Measurements from ENCODE around the gene RAB7A. TPM values are rescaled to one million over a fixed set of nuclear protein-coding genes. Genes with fewer than 3 reads are reported as not detected.

RAB7A gene
- total RNA-seq, 1 donor from 2014 or later = 270 TPM

GRCh38 chr3:128848936-128849335, 123.0 kb downstream of the RAB7A start:
- no peak for DNase-seq (ENCODE audit: low spot score)

DNA sequence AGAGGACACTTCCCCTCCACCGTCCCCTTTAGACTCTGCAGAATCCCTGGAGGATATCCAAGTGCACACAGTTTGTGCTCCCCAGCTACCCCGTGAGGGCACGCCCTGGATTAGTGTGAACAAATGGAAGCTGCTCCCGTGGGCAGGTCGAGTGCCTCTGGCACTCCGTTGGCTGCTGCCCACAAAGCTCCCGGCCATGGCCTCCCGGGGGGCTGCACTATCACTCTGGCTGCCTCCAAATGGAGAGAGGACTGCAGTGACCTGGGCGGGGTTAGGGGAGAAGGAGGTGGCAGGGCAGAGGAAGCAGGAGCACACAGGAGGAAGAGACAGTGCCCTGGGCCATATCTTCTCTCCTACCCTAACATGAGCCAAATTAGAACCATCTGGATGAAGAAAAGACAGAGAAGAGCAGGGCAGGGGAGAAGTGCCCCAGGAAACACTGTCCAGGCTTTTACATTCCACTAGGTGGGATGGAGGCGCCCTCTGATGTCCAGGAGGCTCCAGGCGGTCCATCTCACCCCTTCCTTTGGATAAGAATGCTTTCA, 124.0 kb downstream of the RAB7A start:
- no peak for DNase-seq (ENCODE audit: low spot score)

- no peak for DNase-seq (ENCODE audit: low spot score)
Observed at GRCh38 chr3:128850544-128850943, 124.6 kb downstream of the RAB7A start.

DNA sequence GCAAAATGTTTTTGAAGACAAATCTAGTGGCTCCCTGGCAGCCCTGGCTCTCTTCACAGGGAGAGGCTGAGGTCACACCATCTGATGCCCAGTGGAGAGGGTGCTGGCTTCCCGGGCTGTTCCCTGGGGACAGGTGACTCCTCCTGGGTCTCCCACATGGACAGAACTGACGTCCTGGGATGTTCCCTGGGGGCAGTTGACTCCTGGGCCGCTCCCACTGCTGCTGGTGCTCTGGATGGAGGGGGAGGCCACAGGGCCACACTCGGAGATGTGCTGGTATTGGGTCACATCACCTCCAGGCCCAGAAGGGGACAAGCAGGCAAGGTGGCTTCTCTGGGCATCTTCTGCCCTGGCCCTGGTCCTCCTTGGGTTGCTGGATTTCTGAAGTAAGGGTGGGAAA, 125.6 kb downstream of the RAB7A start:
- no peak for DNase-seq (ENCODE audit: low spot score)

GRCh38 chr3:128853826-128854225, 127.8 kb downstream of the RAB7A start:
- DNase-seq (ENCODE audit: low spot score) = no peak

DNA sequence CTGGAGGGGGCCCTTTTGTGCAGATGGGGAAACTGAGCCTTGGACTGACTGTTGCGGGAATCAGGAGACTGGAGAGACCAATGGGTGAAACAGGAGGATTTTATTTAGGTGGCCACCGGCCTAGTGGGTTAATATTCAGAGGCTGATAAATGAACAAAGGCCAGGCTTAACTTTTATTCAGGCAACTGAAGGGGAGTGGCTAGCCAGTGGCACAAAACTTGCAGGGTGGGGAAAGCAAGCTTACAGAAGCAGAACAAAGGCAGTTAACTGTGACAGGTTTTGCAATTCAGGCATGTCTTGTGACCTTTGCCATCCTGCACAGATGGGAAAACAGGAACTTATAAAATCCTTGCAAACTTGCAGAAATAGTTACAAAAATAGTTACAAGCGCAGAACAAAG, 128.5 kb downstream of the RAB7A start:
- DNase-seq (ENCODE audit: low spot score) = no peak

- DNase-seq (ENCODE audit: low spot score) = no peak
Observed at GRCh38 chr3:128855569-128855968, 129.6 kb downstream of the RAB7A start.

DNA sequence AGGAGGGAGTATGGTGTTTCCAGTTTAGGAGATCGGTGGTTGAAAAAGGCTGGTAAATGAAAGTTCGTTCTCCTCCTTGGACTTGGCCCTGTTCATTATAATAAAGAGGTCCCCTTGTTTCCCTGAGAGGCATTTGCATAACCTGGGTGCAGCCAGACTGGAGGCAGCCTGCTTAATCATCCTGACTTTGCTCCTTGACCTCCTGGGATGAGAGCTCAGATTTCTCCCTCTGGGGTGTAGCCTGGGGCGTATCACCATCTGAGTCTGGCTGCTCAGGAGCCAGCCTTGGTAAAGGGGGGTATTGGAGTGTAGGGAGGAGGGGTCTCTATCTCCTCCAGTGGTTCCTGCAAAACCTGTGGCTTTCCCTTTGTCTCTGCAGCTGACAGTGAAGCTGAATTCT, 132.2 kb downstream of the RAB7A start:
- DNase-seq (ENCODE audit: low spot score) = no peak

DNA sequence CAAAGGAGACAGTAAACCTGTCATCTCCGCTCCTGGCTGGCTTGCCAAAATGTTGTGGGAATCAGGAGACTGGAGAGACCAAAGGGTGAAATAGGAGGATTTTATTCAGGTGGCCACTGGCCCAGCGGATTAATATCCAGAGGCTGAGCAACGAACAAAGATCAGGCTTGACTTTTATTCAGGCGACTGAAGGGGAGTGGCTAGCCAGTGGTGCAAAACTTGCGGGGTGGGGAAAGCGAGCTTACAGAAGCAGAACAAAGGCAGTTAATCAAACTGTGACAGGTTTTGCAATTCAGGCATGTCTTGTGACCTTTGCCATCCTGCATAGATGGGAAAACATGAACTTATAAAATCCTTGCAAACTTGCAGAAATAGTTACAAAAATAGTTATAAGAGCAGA, 133.6 kb downstream of the RAB7A start:
- no peak for DNase-seq (ENCODE audit: low spot score)

- no peak for DNase-seq (ENCODE audit: low spot score)
Observed at GRCh38 chr3:128861491-128861890, 135.5 kb downstream of the RAB7A start.

DNA sequence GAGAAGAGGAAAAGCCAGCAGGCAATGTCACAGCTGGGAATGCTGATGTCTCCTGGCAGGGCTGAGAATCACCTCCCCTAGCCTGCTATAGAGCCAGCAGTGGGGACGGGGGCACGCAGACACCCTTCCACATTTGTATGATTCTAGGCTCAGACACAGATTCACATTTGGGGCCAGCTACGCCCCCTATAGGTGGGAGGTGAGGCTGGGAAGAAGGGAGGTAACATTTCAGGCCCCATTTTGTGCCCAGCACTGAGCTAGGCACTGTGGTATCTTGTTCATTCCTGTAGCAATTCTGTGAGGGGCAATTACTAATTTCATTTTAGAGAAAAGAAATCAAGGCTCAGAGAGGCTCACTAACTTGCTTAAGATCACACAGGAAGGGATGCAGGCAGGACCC, 137.6 kb downstream of the RAB7A start:
- no peak for DNase-seq (ENCODE audit: low spot score)

Other genes with a start within 250 kb of the RAB7A start
- 57.8 TPM for gene GATA2, start 233.0 kb upstream of the RAB7A start, total RNA-seq
- gene RPN1, start 75.4 kb upstream of the RAB7A start, total RNA-seq = 180 TPM
- gene ACAD9, start 153.4 kb downstream of the RAB7A start, total RNA-seq = 76.0 TPM

Measured in ureter (tissue), 1 donor.